Measurements from ENCODE around the gene SLC12A5.

SLC12A5 gene

DNA sequence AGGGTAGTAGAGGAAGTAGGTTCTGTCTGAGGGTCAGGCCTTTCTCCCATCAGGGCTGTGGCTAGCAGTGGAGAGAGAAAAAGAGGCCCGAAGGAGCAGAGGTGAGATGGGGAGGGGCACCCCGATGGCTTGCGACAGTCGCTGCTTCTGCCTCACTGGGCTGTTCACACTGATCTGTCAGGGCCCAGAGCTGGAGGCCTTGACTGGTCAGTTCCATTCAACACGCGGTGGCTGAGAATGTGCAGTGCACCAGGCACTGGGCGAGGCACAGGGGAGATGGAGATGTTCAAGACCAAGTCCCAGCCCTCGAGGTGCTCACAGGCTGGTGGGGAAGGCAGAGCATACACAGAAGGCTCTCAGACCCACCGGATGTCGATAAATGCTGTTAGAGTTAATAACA, 21.4 kb downstream of the SLC12A5 start:
- Histone ChIP-seq H3K4me1 (ENCODE audit: control insufficient read depth in 1 of 2, insufficient read depth in 1 of 2, low read depth in 1 of 2, low read length in 1 of 2) (no peaks in the 10 kb centered on the region), H3K36me3 (no peaks in the 10 kb centered on the region), H3K27me3 (peaks cover 87% of the 10 kb centered on the region)

DNA sequence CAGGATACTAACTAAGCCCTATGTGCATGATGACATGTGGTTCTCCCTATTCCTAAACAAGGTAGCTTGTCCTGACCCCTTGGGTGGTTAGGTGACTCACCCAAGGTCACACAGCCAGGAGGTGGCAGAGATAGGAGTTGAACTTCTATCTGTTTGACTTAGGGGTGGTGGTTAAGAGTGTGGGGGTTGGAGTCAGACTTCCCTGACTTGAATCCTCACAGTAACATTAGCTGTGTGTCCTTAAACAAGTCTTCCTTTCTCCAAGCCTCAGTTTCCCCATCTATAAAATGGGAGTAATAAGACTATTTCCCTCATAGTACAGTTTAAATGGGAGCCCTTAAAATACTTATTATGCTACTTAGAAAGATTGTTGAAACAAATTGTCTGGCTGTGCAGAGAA, 21.9 kb downstream of the SLC12A5 start:
- Histone ChIP-seq H3K27me3 (peaks cover 87% of the 10 kb centered on the region), H3K27ac (no peak overlapping the region), H3K9me3 (no peaks in the 10 kb centered on the region), H3K4me1 (ENCODE audit: control insufficient read depth in 1 of 2, insufficient read depth in 1 of 2, low read depth in 1 of 2, low read length in 1 of 2) (no peaks in the 10 kb centered on the region), H3K36me3 (no peaks in the 10 kb centered on the region), H3K4me3 (ENCODE audit: low read depth in 1 of 2, low read length in 1 of 2) (no peak overlapping the region)
- TF ChIP-seq, protein P1, sequence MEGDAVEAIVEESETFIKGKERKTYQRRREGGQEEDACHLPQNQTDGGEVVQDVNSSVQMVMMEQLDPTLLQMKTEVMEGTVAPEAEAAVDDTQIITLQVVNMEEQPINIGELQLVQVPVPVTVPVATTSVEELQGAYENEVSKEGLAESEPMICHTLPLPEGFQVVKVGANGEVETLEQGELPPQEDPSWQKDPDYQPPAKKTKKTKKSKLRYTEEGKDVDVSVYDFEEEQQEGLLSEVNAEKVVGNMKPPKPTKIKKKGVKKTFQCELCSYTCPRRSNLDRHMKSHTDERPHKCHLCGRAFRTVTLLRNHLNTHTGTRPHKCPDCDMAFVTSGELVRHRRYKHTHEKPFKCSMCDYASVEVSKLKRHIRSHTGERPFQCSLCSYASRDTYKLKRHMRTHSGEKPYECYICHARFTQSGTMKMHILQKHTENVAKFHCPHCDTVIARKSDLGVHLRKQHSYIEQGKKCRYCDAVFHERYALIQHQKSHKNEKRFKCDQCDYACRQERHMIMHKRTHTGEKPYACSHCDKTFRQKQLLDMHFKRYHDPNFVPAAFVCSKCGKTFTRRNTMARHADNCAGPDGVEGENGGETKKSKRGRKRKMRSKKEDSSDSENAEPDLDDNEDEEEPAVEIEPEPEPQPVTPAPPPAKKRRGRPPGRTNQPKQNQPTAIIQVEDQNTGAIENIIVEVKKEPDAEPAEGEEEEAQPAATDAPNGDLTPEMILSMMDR (IDR thresholded peaks at IDR 0.05) = no peak

More for the DNA sequence above, 21.4 kb downstream of the SLC12A5 start:
- Histone ChIP-seq H3K9me3 (no peaks in the 10 kb centered on the region), H3K4me3 (ENCODE audit: low read depth in 1 of 2, low read length in 1 of 2) (no peak overlapping the region), H3K27ac (no peak overlapping the region)
- TF ChIP-seq, protein P1 (IDR thresholded peaks at IDR 0.05) = no peak

DNA sequence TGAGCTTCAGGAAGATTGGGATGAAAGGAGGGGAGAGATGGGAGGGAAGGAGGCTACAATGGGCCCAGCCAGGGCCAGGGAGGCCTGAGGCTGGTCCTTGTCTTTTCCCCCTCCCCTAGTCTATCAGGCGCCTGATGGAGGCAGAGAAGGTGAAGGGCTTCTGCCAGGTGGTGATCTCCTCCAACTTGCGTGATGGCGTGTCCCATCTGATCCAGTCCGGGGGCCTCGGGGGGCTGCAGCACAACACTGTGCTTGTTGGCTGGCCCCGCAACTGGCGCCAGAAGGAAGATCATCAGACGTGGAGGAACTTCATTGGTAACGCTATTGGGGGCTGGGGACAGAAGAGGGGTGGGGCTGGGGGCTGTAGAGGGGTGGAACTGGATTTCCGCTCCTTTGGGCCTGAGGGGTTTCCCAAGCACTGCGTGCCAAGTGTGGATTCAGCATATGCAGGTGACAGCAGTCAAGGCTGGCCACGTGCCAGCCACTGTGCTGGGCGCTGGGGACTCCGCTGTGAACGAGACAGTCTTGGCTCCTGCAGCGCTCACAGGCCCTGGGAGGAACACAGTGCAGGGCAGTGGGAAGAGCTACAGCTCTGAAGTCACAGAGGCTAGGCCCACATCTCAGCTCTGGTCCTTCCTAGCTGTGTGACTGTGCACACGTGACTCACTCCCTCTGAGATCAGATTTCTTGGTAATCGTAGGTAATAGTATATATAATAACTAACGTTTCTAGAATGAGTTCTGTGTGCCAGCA, 22.7 kb downstream of the SLC12A5 start:
- no peak overlapping the region for H3K27ac ChIP-seq
- H3K4me1 ChIP-seq (ENCODE audit: control insufficient read depth in 1 of 2, insufficient read depth in 1 of 2, low read depth in 1 of 2, low read length in 1 of 2) = peaks cover under 1 to 3% of the 10 kb centered on the region in 2 experiments
- no peaks in the 10 kb centered on the region for H3K9me3 ChIP-seq
- peaks cover 91% of the 10 kb centered on the region for H3K27me3 ChIP-seq
- no peaks in the 10 kb centered on the region for H3K36me3 ChIP-seq
- no peak overlapping the region for H3K4me3 ChIP-seq (ENCODE audit: low read depth in 1 of 2, low read length in 1 of 2)
- TF ChIP-seq, protein P1 (IDR thresholded peaks at IDR 0.05) = no peak

DNA sequence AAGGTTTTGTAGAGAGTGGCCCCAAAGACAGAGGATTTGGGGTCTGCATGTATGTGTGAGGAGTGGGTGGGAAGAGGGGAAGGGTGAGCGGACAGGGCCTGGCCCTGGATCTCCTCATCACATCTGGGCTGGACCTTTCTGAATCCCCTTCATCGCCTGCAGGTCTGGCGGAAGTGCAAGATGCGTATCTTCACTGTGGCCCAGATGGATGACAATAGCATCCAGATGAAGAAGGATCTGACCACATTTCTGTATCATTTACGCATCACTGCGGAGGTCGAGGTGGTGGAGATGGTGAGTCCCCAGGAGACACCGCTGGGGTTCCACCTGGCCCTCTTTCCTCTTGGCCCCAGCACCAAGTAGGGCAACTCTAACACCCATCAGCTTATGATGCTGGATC, 24.4 kb downstream of the SLC12A5 start:
- Histone ChIP-seq H3K9me3 (no peaks in the 10 kb centered on the region), H3K36me3 (no peaks in the 10 kb centered on the region), H3K27me3 (peaks cover 93% of the 10 kb centered on the region), H3K4me1 (ENCODE audit: control insufficient read depth in 1 of 2, insufficient read depth in 1 of 2, low read depth in 1 of 2, low read length in 1 of 2) (peaks cover 17 to 20% of the 10 kb centered on the region in 2 experiments), H3K4me3 (ENCODE audit: low read depth in 1 of 2, low read length in 1 of 2) (no peak overlapping the region), H3K27ac (no peak overlapping the region)
- TF ChIP-seq, protein P1 (IDR thresholded peaks at IDR 0.05) = no peak

DNA sequence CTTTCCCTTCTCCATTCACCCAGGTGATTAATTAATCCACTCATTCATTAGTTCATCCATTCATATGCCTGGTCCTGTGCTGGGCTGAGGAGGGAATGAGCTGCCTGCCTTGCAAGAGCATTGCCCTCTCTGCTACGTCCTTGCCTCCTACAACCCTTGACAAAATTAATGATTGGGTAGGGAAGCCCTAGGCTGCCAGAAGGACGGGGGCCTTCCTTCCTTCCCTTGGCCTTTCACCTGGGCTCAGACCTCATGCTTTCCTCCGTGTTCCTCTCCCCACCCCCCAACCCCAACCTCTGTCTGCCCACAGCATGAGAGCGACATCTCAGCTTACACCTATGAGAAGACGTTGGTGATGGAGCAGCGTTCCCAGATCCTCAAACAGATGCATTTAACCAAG, 25.6 kb downstream of the SLC12A5 start:
- Histone ChIP-seq H3K9me3 (no peaks in the 10 kb centered on the region), H3K4me3 (ENCODE audit: low read depth in 1 of 2, low read length in 1 of 2) (no peak overlapping the region), H3K4me1 (ENCODE audit: control insufficient read depth in 1 of 2, insufficient read depth in 1 of 2, low read depth in 1 of 2, low read length in 1 of 2) (peaks cover 29 to 32% of the 10 kb centered on the region in 2 experiments), H3K36me3 (no peaks in the 10 kb centered on the region), H3K27ac (no peak overlapping the region), H3K27me3 (peaks cover 92% of the 10 kb centered on the region)
- TF ChIP-seq, protein P1 (IDR thresholded peaks at IDR 0.05) = no peak

Data from neutrophil (primary cell).